NT2/D1 (cell line): ENCODE measurements around the gene JOSD1.

ENCODE experiments used
- YY1 ChIP-seq: IDR thresholded peaks from 2 replicates; pipeline ENCODE4 v1.6.1; 2011; ENCODE audit not compliant: insufficient read length, insufficient read depth
- ZNF274 ChIP-seq: IDR thresholded peaks from 2 replicates; pipeline ENCODE4 v1.6.1; 2011; ENCODE audit warnings: mild to moderate bottlenecking, low read depth, low read length

GRCh38 chr22:38728871-38729796 lies 28.4 kb upstream of the JOSD1 start:
- TF ChIP-seq ZNF274 (no peak), YY1 (no peak)
